GDM1 (cell line): Measurements from ENCODE around the gene BAIAP3.
"Not testable (repeated sequence)": the region's sequence is repeated elsewhere in the genome, so short reads cannot be mapped to it uniquely, and the experiment has no call there.

Experiments used
- DNase-seq: peaks from one replicate; lab custom pipeline; 2025; lab: John Stamatoyannopoulos, UW

The BAIAP3 gene

GRCh38 chr16:1316033-1316405, 17.4 kb upstream of the BAIAP3 start:
- no peak for DNase-seq

GRCh38 chr16:1317479-1318267, 15.8 kb upstream of the BAIAP3 start:
- DNase-seq = no peak

- no peak for DNase-seq
These were observed 15.2 kb upstream of the BAIAP3 start for GRCh38 chr16:1318268-1318545.

- DNase-seq = no peak
These were observed 14.4 kb upstream of the BAIAP3 start for GRCh38 chr16:1319041-1319440.

GRCh38 chr16:1320097-1320496, 13.3 kb upstream of the BAIAP3 start:
- no peak for DNase-seq

- DNase-seq = no peak
These were observed 12.7 kb upstream of the BAIAP3 start for GRCh38 chr16:1320658-1321240.

GRCh38 chr16:1322407-1322806, 11.0 kb upstream of the BAIAP3 start:
- DNase-seq = no peak

- DNase-seq = no peak
These were observed 9.9 kb upstream of the BAIAP3 start for GRCh38 chr16:1323296-1324239.

GRCh38 chr16:1324286-1324826, 9.1 kb upstream of the BAIAP3 start:
- no peak for DNase-seq

GRCh38 chr16:1325261-1325660, 8.2 kb upstream of the BAIAP3 start:
- no peak for DNase-seq

GRCh38 chr16:1325673-1326371, 7.6 kb upstream of the BAIAP3 start:
- no peak for DNase-seq

GRCh38 chr16:1326391-1326790, 7.1 kb upstream of the BAIAP3 start:
- no peak for DNase-seq

GRCh38 chr16:1326946-1327618, 6.4 kb upstream of the BAIAP3 start:
- no peak for DNase-seq

- no peak for DNase-seq
These were observed 5.9 kb upstream of the BAIAP3 start for GRCh38 chr16:1327619-1327947.

- not testable (repeated sequence) for DNase-seq
These were observed 5.3 kb upstream of the BAIAP3 start for GRCh38 chr16:1328136-1328535.

- DNase-seq = not testable (repeated sequence)
These were observed 4.5 kb upstream of the BAIAP3 start for GRCh38 chr16:1328961-1329360.

GRCh38 chr16:1330260-1330914, 3.1 kb upstream of the BAIAP3 start:
- DNase-seq = no peak

- no peak for DNase-seq
These were observed 2.3 kb upstream of the BAIAP3 start for GRCh38 chr16:1330931-1331711.

- no peak for DNase-seq
These were observed 1.5 kb upstream of the BAIAP3 start for GRCh38 chr16:1331712-1332617.
